GM23248 (cell line): Measurements from ENCODE around the gene ARID4B.

Source experiments
- EZH2 ChIP-seq: fragments of 200-600 bp; sonication (generic); IDR thresholded peaks from 2 replicates; pipeline ENCODE4 v1.6.1; 2018; ENCODE audit warnings: antibody characterized with exemption, mild to moderate bottlenecking; ENCODE audit not compliant: insufficient read depth, poor library complexity, severe bottlenecking
- EZH2phosphoT487 ChIP-seq: fragments of 200-600 bp; sonication (generic); IDR thresholded peaks from 2 replicates; pipeline ENCODE4 v1.6.1; 2018; ENCODE audit warnings: antibody characterized with exemption, moderate library complexity, mild to moderate bottlenecking, low read depth; ENCODE audit not compliant: insufficient read depth

GRCh38 chr1:235268379-235269125 lies 59.4 kb downstream of the ARID4B start:
- TF ChIP-seq EZH2 (no peak), EZH2phosphoT487 (no peak)
